ENCODE results near the gene CITED1.
A peak's percentile ranks its signal among the peaks of the same experiment; 100 is the strongest.

The CITED1 gene, protein sequence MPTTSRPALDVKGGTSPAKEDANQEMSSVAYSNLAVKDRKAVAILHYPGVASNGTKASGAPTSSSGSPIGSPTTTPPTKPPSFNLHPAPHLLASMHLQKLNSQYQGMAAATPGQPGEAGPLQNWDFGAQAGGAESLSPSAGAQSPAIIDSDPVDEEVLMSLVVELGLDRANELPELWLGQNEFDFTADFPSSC

DNA sequence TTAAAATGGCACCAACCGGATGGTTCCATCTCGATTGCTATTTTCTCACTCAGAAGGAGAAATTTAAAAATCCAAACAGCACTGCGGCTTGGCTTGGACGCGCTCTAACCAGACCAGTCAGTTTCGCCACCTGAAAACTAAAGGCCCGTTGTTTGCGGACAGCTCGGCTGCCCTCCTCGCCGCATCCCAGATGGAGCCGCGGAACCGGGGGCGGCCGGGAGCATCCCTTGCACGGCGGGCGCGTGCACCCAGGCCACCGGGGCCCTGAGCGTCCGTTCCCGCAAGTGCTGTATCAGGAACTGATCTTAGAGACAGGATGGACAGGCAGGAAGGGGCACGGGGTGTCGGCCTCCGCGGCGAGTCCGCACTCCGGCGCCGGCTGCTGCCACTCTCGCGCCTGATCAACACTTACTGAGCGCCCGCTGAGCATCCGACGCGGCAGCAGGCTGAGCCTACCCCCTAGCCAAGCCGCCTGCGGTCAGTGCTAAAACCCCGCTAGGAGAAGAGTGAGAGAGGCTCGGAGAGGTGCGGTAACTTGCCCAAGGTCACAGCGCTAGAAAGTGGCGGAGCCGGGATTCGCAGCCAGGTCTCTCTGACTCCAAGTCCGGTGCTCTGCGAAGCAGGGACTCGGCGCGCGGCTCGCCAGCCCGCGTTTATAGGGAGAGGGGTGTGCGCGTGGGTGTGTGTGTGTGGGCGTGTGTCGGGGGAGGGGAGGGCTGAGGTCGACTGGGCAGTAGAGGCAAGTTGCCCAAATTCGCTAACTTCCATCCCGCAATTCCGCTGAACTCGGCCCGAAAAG is at the start of gene CITED1:
Gene CITED1, minus strand, starts transcription at position 629 of the 799 bp plus-strand sequence. CDS start 3,045 bp downstream, outside the sequence.
- H3K27me3 ChIP-seq (replicated peaks; ENCODE audit: insufficient read depth, low read length): peaks cover 35% of the 10 kb centered on the region

DNA sequence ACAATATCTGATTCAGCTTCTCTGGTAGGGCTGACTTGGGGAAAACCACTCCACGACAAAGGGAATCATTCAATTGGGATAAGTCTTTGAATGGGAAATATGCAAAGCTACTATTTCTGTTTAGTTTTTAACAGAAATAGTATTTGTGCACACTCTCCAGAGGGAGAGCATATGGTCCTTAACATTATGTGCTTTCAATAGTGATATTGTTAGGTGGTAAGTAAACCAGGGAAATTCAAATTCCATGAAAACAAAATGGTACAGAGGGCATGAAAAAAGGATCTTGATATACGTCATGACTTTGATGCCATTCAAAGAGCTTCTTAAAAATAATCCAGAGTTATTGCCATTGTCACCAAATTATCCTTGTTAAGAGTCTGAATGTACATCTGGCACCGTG is 47.1 kb upstream of the CITED1 start:
- H3K27ac ChIP-seq (ENCODE audit: low read length): no peak overlapping the region
- TF ChIP-seq, protein P1, sequence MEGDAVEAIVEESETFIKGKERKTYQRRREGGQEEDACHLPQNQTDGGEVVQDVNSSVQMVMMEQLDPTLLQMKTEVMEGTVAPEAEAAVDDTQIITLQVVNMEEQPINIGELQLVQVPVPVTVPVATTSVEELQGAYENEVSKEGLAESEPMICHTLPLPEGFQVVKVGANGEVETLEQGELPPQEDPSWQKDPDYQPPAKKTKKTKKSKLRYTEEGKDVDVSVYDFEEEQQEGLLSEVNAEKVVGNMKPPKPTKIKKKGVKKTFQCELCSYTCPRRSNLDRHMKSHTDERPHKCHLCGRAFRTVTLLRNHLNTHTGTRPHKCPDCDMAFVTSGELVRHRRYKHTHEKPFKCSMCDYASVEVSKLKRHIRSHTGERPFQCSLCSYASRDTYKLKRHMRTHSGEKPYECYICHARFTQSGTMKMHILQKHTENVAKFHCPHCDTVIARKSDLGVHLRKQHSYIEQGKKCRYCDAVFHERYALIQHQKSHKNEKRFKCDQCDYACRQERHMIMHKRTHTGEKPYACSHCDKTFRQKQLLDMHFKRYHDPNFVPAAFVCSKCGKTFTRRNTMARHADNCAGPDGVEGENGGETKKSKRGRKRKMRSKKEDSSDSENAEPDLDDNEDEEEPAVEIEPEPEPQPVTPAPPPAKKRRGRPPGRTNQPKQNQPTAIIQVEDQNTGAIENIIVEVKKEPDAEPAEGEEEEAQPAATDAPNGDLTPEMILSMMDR (IDR thresholded peaks at IDR 0.05; ENCODE audit: low read length): no peak
- TF ChIP-seq EZH2phosphoT487 (IDR thresholded peaks at IDR 0.05; ENCODE audit: low read length): no peak
- no peak for TF ChIP-seq EZH2 (optimal IDR thresholded peaks at IDR 0.05; ENCODE audit: low read depth, low read length)
- no peak overlapping the region for H3K4me2 ChIP-seq (ENCODE audit: low read depth, low read length)
- H3K36me3 ChIP-seq (replicated peaks; ENCODE audit: insufficient read depth, low read length): no peaks in the 10 kb centered on the region
- no peaks in the 10 kb centered on the region for H3K79me2 ChIP-seq (ENCODE audit: low read length)
- no peaks in the 10 kb centered on the region for H3K9me3 ChIP-seq (replicated peaks; ENCODE audit: insufficient read depth, low read length)
- no peaks in the 10 kb centered on the region for H4K20me1 ChIP-seq (ENCODE audit: insufficient read depth, low read length)
- no peak for DNase-seq
- no peaks in the 10 kb centered on the region for H3K9me2 ChIP-seq (replicated peaks; ENCODE audit: insufficient read depth, low read length)
- H3K27me3 ChIP-seq (replicated peaks; ENCODE audit: insufficient read depth, low read length): no peaks in the 10 kb centered on the region
- H3K9ac ChIP-seq (ENCODE audit: low read length): no peak overlapping the region
- no peak overlapping the region for H2AFZ ChIP-seq (ENCODE audit: low read length)
- no peaks in the 10 kb centered on the region for H3F3A ChIP-seq (ENCODE audit: insufficient read depth, low read length)
- no peaks in the 10 kb centered on the region for H3K4me1 ChIP-seq (ENCODE audit: low read length)
- H3K4me3 ChIP-seq (ENCODE audit: low read length): no peak overlapping the region

More for the DNA sequence above, at the start of gene CITED1:
- peak within 1 kb of the TSS; percentile 81 for H3K4me2 ChIP-seq (ENCODE audit: low read depth, low read length)
- TF ChIP-seq, protein P1 (IDR thresholded peaks at IDR 0.05; ENCODE audit: low read length): no peak
- TF ChIP-seq EZH2 (optimal IDR thresholded peaks at IDR 0.05; ENCODE audit: low read depth, low read length): no peak
- no peak for TF ChIP-seq EZH2phosphoT487 (IDR thresholded peaks at IDR 0.05; ENCODE audit: low read length)
- no peaks in the 10 kb centered on the region for H3K9me2 ChIP-seq (replicated peaks; ENCODE audit: insufficient read depth, low read length)
- H3K4me3 ChIP-seq (ENCODE audit: low read length): peak within 1 kb of the TSS; percentile 54
- peak within 1 kb of the TSS; percentile 48 for H2AFZ ChIP-seq (ENCODE audit: low read length)
- no peaks in the 10 kb centered on the region for H3K36me3 ChIP-seq (replicated peaks; ENCODE audit: insufficient read depth, low read length)
- H3K9me3 ChIP-seq (replicated peaks; ENCODE audit: insufficient read depth, low read length): no peaks in the 10 kb centered on the region
- no peaks in the 10 kb centered on the region for H3K4me1 ChIP-seq (ENCODE audit: low read length)
- H3K79me2 ChIP-seq (ENCODE audit: low read length): no peaks in the 10 kb centered on the region
- DNase-seq: peak; percentile 6
- no peaks in the 10 kb centered on the region for H3F3A ChIP-seq (ENCODE audit: insufficient read depth, low read length)
- H3K9ac ChIP-seq (ENCODE audit: low read length): no peak within 1 kb of the TSS
- H3K27ac ChIP-seq (ENCODE audit: low read length): no peak within 1 kb of the TSS
- no peaks in the 10 kb centered on the region for H4K20me1 ChIP-seq (ENCODE audit: insufficient read depth, low read length)

DNA sequence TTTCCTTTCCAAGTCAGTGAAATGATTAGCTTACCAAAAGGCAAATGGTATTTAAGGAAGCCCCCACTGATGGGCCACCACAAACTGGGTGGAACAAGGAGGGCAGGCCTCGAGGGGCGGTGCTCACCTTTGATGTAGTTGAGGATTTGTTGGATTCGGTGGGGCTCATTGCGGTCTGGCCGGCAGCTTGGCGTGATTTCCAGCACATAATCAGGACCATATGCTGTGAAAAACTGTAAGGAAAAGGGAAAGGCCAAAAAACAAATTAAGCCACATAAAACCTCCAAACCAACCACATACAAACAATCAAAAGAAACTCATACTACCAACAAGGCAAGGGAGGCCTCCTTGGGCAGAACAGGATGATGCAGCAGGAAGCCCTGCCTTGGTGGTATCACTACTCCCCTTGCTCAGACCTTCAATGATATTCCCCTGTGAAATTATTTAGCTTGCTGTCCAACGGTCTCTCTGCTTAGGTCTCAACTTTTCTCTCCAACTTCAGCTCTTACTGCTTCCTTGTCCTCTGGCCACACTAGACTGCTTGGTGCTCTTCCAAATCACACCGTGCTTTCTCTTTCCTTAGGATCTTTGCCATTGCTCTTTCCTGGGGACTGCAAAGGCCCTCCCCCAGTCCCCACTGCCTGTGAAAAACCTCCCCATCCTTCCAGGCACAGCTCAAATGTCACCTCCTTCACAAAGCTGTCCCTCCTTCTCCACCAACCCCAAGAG is 46.1 kb upstream of the CITED1 start:
- H4K20me1 ChIP-seq (ENCODE audit: insufficient read depth, low read length): no peaks in the 10 kb centered on the region
- no peaks in the 10 kb centered on the region for H3K9me3 ChIP-seq (replicated peaks; ENCODE audit: insufficient read depth, low read length)
- no peak overlapping the region for H2AFZ ChIP-seq (ENCODE audit: low read length)
- DNase-seq: no peak
- H3K4me3 ChIP-seq (ENCODE audit: low read length): no peak overlapping the region
- no peak overlapping the region for H3K9ac ChIP-seq (ENCODE audit: low read length)
- no peaks in the 10 kb centered on the region for H3F3A ChIP-seq (ENCODE audit: insufficient read depth, low read length)
- no peak overlapping the region for H3K4me2 ChIP-seq (ENCODE audit: low read depth, low read length)
- H3K27me3 ChIP-seq (replicated peaks; ENCODE audit: insufficient read depth, low read length): no peaks in the 10 kb centered on the region
- H3K4me1 ChIP-seq (ENCODE audit: low read length): no peaks in the 10 kb centered on the region
- no peaks in the 10 kb centered on the region for H3K36me3 ChIP-seq (replicated peaks; ENCODE audit: insufficient read depth, low read length)
- H3K79me2 ChIP-seq (ENCODE audit: low read length): no peaks in the 10 kb centered on the region
- H3K9me2 ChIP-seq (replicated peaks; ENCODE audit: insufficient read depth, low read length): no peaks in the 10 kb centered on the region
- no peak overlapping the region for H3K27ac ChIP-seq (ENCODE audit: low read length)
- no peak for TF ChIP-seq EZH2phosphoT487 (IDR thresholded peaks at IDR 0.05; ENCODE audit: low read length)
- TF ChIP-seq EZH2 (optimal IDR thresholded peaks at IDR 0.05; ENCODE audit: low read depth, low read length): no peak
- TF ChIP-seq, protein P1 (IDR thresholded peaks at IDR 0.05; ENCODE audit: low read length): no peak

Measured in MM.1S (cell line).